Muscle of leg (tissue), 11 donors: Measurements from ENCODE around the gene ZFR. TPM values are rescaled to one million over a fixed set of nuclear protein-coding genes. Genes with fewer than 3 reads are reported as not detected.

Experiments
- DNase-seq: peaks from one replicate; pipeline ENCODE4 v3.0.0; 2013
- H3K27ac ChIP-seq: one replicate; pipeline ENCODE4 v1.5.1; 2013; ENCODE audit warnings: mild to moderate bottlenecking, low read length, control low read depth
- H3K27me3 ChIP-seq: one replicate; pipeline ENCODE4 v1.6.1; 2013; ENCODE audit warnings: low read length; ENCODE audit not compliant: control insufficient read depth, insufficient read depth
- H3K36me3 ChIP-seq: one replicate; pipeline ENCODE4 v1.6.1; 2013; ENCODE audit warnings: low read length; ENCODE audit not compliant: control insufficient read depth, insufficient read depth
- H3K4me1 ChIP-seq: one replicate; pipeline ENCODE4 v1.6.1; 2013; ENCODE audit warnings: low read length; ENCODE audit not compliant: control insufficient read depth, insufficient read depth
- H3K4me3 ChIP-seq: one replicate; pipeline ENCODE4 v1.5.1; 2013; ENCODE audit warnings: low read length, control low read depth
- H3K9me3 ChIP-seq: replicated peaks from 2 replicates; pipeline ENCODE4 v1.6.1; 2013; ENCODE audit warnings: low read depth, low read length; ENCODE audit not compliant: control insufficient read depth
- WGBS: methylation state at CpG from one replicate; pipeline ENCODE4 v1.1.5; 2013; ENCODE audit warnings: missing lambda C conversion rate; ENCODE audit not compliant: insufficient coverage; 5-methylcytosine and 5-hydroxymethylcytosine counted together
- polyA plus RNA-seq, 8 donors: library from polyadenylated mRNA; unstranded; fragments of 120-200 nt; gene quantifications; one replicate each; pipeline versions ENCODE4 v1.2.1 to v1.2.3, GENCODE V29; 2013; ENCODE audit warnings: inconsistent platforms in 1 of 8, low replicate concordance in 1 of 8; ENCODE audit not compliant: insufficient read length in 8 of 8, insufficient read depth in 1 of 8
- total RNA-seq: library from RNA; stranded (reverse); fragments of 120-200 nt; gene quantifications from one replicate; pipeline ENCODE4 v1.2.4, GENCODE V29; 2013

Gene ZFR
- total and polyA plus RNA-seq, 9 donors = 65.0 to 93.9 (median 81.5) TPM

DNA sequence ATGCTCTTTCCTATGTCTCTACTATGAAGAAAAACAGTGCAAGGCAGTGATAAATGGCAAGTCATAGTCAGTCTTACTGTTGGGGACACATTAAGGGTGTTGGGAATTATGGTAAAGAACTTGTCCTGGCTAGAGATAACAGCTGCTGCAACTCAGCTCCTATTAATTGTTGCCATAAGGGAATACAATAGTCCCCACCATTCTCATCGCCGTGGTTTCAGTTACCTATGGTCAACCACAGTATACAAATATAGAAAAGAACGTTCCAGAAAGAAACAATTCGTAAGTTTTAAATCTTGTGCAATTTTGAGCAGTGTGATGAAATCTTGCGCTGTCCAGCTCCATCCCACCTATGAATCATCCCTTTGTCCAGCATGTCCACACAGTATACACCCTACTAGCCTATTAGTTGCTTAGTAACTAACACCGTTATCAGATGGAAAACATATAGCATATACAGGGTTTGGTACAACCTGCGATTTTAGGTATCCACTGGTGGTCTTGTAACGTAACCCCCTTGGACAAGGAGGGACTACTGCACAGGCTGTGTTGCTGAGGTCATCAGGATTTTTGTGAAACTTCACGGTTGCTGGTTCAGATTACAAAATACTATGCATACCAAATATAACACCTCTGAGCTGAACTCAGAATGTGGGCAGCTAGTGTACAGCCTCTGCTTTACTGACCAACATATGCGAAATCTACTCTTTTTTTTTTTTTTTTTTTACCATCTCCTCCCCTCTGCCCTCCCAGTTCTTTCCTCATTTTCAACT is 53.5 kb downstream of the ZFR start:
- H3K27me3 ChIP-seq = no peaks in the 10 kb centered on the region
- no peak overlapping the region for H3K4me3 ChIP-seq
- DNase-seq = no peak
- WGBS = 78% methylated on average over 3 of the region's 10 CpGs
- no peaks in the 10 kb centered on the region for H3K9me3 ChIP-seq
- H3K4me1 ChIP-seq = no peaks in the 10 kb centered on the region
- peaks cover 44% of the 10 kb centered on the region for H3K36me3 ChIP-seq
- no peak overlapping the region for H3K27ac ChIP-seq

DNA sequence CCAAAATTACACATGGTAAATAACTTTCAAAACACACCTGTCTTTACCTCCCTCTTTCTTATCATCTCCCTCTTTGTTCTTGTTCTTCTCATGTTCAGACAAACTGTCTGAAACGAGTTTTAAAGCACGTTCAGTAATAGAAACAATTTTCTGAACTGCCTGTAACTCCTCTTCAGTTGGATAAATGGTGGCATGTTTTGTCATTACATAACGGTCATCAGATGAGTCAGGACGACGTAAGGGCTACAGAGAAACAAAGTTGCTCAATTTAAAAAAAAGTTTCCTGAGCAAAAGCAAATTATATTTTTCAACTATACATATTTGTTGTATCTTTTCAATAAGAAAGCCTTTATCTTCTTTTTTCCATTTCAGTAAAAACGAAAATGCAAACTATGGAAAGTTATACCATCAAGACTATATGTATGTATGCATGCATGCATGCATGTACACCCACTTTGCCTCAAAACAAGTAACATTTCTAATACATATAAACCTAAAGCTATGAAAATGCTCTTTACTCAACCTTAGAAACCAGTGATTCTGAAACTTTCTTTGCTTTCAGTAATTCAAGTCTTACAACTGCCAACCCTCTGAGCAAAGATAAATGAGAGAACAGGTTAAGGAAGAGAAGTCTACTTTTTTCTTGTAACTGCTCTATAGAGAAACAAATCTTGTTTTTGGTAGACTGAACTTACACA is 56.0 kb downstream of the ZFR start:
- no peak overlapping the region for H3K4me3 ChIP-seq
- H3K4me1 ChIP-seq = no peaks in the 10 kb centered on the region
- peaks cover 31% of the 10 kb centered on the region for H3K36me3 ChIP-seq
- no peak overlapping the region for H3K27ac ChIP-seq
- WGBS = no CpG with 5 or more reads among the region's 6 CpGs
- no peaks in the 10 kb centered on the region for H3K27me3 ChIP-seq
- no peaks in the 10 kb centered on the region for H3K9me3 ChIP-seq
- no peak for DNase-seq

DNA sequence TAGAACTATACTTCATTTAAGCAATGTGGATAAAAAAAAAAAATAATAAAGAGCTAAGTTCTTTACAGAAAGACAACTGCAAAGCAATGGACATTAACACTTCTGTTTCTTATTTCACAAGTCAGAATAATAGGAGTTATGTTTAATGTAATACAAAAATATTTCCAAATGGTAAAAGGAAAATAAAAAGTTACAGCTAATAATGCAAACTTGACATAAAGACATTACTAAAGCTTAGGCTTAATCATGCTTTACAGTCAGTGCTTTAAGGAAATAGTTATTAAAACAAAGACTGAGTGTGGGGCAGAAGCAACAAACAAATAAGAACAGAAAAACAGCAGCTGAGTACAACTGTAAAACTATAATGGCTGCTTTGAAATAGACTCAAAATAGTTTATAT is 56.7 kb downstream of the ZFR start:
- H3K4me1 ChIP-seq = no peaks in the 10 kb centered on the region
- H3K9me3 ChIP-seq = no peaks in the 10 kb centered on the region
- no peak for DNase-seq
- no peak overlapping the region for H3K27ac ChIP-seq
- no peak overlapping the region for H3K4me3 ChIP-seq
- H3K27me3 ChIP-seq = no peaks in the 10 kb centered on the region
- H3K36me3 ChIP-seq = peaks cover 30% of the 10 kb centered on the region

DNA sequence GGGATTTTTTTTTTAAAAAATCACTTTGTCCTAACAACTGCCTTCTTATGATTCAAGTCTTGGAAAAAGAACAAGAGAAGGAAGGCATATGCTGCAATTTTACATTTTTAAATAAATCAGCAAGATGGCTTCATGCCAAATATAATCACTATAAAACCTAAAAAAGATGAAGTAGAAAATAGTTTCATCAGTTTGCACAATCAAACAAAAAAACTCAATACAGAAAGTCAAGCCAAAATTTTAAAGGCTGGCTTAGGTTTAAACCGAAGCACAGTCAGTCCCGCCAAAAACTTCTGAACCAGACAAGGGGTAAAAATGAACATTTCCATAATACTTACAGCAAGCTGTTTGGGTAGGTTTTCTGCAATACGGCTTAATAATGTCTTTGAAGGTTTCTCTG is 57.3 kb downstream of the ZFR start:
- Histone ChIP-seq H3K36me3 (peaks cover 27% of the 10 kb centered on the region), H3K27ac (no peak overlapping the region), H3K27me3 (no peaks in the 10 kb centered on the region), H3K4me1 (no peaks in the 10 kb centered on the region), H3K9me3 (no peaks in the 10 kb centered on the region), H3K4me3 (no peak overlapping the region)
- WGBS = no CpG with 5 or more reads among the region's 3 CpGs
- DNase-seq = peak; percentile 78

DNA sequence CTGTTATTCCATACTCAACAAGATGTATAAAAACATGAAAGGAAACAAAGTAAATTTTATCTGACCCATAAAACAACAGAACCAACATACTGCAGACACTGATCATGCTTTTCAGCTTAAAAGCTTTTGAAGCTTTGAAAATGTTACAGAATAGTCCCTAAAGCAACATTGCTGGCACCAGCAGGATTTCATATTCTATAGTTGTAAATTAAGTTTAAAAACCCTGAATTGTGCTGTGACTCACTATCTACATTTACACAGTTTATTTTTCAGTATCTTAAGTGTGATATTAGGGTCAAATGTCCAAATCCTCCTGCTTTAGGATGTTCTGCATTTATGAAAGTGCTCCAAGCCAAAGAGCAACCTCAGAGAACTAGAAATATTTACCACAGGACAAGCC is 59.9 kb downstream of the ZFR start:
- Histone ChIP-seq H3K27me3 (no peaks in the 10 kb centered on the region), H3K27ac (no peak overlapping the region), H3K4me3 (no peak overlapping the region), H3K4me1 (no peaks in the 10 kb centered on the region), H3K9me3 (no peaks in the 10 kb centered on the region), H3K36me3 (peaks cover 19% of the 10 kb centered on the region)
- DNase-seq = no peak

DNA sequence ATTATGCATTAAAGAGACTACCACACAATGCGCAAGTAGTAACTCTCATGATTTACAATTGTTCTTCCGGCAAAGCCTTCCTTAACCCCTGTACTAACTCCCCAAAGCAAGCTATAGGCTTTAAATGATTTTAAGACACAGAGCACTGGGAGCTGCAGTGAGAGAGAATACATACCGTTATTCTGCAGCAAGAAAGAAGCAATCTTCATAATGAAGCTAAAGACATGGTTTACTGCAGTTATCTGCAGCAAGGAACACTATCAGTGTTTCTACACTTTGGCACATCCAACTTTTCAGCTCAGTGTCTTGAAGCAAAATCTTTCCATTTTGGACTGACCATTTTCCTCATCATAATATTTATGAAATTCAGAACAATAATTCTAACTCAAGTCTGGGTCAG is 61.0 kb downstream of the ZFR start:
- H3K27ac ChIP-seq = no peak overlapping the region
- DNase-seq = no peak
- no peaks in the 10 kb centered on the region for H3K4me1 ChIP-seq
- no peak overlapping the region for H3K4me3 ChIP-seq
- H3K9me3 ChIP-seq = no peaks in the 10 kb centered on the region
- H3K27me3 ChIP-seq = no peaks in the 10 kb centered on the region
- 80% methylated on average over 1 of the region's 3 CpGs for WGBS
- H3K36me3 ChIP-seq = peaks cover 17% of the 10 kb centered on the region

DNA sequence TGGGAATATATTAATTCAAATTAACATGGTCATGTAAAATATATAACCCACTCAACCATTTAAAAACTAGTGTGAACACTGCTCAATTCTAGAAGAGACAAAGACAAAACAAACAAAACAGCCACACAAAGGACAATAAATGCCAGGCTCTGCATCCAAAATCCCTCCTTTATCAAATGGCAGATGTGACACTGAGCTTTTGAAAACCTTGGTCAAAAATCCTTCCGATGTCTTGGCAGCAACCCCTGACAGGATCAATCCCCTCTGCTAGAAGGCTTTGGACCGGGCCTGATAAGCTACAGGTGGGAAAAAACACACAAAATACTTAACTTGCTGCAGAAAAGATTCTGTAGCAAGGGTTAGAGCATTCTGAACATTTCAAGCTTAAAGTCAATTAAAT is 61.5 kb downstream of the ZFR start:
- Histone ChIP-seq H3K9me3 (no peaks in the 10 kb centered on the region), H3K4me3 (no peak overlapping the region), H3K27me3 (no peaks in the 10 kb centered on the region), H3K4me1 (no peaks in the 10 kb centered on the region), H3K27ac (no peak overlapping the region), H3K36me3 (peaks cover 14% of the 10 kb centered on the region)
- no peak for DNase-seq
- WGBS = no CpG with 5 or more reads among the region's 2 CpGs

DNA sequence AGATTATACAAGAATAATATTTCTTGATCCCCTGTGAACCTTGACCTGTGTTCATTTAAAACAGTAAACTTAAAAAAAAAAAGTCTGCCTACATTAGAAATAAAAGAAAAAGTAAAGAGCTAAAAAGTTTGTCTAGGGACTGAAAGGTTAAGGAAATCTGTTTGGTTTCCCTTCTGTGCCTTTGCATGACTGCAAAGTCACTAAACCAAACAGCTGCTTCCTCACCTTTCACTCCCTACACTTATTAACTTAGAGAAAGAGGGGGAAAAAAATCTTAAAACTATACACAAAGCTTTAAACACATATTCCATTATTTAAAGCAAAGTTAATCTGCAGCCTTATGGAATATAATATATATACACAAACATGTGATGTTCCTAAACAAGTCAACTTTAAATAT is 65.1 kb downstream of the ZFR start:
- Histone ChIP-seq H3K27me3 (no peaks in the 10 kb centered on the region), H3K36me3 (peaks cover 25% of the 10 kb centered on the region), H3K9me3 (no peaks in the 10 kb centered on the region), H3K4me1 (no peaks in the 10 kb centered on the region), H3K27ac (no peak overlapping the region), H3K4me3 (no peak overlapping the region)
- no peak for DNase-seq

DNA sequence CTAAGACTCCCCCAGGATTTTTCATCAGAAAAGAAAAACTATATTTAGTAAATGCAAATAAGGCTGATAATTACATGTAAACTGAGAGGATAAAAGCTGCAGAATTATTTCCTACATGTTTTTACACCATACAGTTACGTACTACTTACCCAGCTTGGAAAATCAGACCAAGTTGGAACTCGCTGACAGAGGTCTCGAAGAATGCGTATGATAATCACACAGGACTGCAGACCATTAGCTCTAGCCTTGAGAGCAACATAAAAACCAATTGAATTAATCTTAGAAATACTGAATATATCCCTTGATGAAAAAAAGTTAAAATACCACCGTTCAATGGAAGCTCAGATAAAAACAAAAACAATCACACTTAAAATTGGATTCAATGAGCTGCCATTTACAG is 65.6 kb downstream of the ZFR start:
- no peaks in the 10 kb centered on the region for H3K9me3 ChIP-seq
- H3K4me3 ChIP-seq = no peak overlapping the region
- H3K36me3 ChIP-seq = peaks cover 26% of the 10 kb centered on the region
- H3K27me3 ChIP-seq = no peaks in the 10 kb centered on the region
- H3K4me1 ChIP-seq = no peaks in the 10 kb centered on the region
- WGBS = 0% methylated on average over 1 of the region's 5 CpGs
- DNase-seq = no peak
- no peak overlapping the region for H3K27ac ChIP-seq

DNA sequence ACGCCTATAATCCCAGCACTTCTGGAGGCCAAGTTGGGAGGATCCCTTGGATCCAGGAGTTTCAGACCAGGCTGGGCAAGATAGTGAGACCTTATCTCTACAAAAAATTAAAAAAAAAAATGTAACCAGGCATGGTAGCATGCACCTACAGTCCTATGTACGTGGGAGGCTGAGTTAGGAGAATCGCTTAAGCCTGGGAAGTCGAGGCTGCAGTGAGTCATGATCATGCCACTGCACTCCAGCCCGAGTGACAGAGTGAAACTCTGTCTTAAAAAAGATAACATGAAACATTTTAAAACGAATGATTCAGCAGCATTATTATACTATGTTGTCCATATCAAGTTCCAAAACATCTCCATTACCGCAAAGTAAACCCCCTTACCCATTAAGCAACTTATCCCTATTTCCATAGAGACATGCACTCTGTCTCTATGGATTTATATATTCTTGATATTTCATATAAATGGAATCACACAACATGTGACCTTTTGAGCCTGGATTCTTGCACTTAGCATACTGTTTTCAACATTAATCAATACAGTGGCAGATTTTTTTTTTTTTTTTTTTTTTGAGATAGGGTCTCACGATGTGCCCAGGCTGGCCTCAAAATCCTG is 74.9 kb downstream of the ZFR start:
- Histone ChIP-seq H3K4me1 (no peaks in the 10 kb centered on the region), H3K4me3 (no peak overlapping the region), H3K36me3 (peaks cover 28% of the 10 kb centered on the region), H3K9me3 (no peaks in the 10 kb centered on the region), H3K27ac (no peak overlapping the region), H3K27me3 (no peaks in the 10 kb centered on the region)
- 93% methylated on average over 4 of the region's 8 CpGs for WGBS
- no peak for DNase-seq
